Umbilical cord (tissue), 2 donors: ENCODE results near the gene APOBEC3C. TPM values are rescaled to one million over a fixed set of nuclear protein-coding genes. Genes with fewer than 3 reads are reported as not detected.
"Not testable (repeated sequence)": the region's sequence is repeated elsewhere in the genome, so short reads cannot be mapped to it uniquely, and the experiment has no call there.

Experiments
- DNase-seq: peaks from one replicate; pipeline ENCODE4 v3.0.0-alpha.2; 2015; ENCODE audit warnings: low spot score
- total RNA-seq: library from RNA; depleted of rRNA; stranded (reverse); fragments of >200 nt; gene quantifications from one replicate; pipeline ENCODE4 v1.2.3, GENCODE V29; 2014; ENCODE audit warnings: low replicate concordance; ENCODE audit not compliant: insufficient read depth

Gene APOBEC3C
- 4.6 TPM for total RNA-seq

- DNase-seq, result peak; percentile 98
Measured at GRCh38 chr22:39013942-39014722, at the start of gene APOBEC3C. TSS of gene APOBEC3C (plus strand) at chr22:39014257. CDS start at chr22:39014363, 106 bp downstream.

DNA sequence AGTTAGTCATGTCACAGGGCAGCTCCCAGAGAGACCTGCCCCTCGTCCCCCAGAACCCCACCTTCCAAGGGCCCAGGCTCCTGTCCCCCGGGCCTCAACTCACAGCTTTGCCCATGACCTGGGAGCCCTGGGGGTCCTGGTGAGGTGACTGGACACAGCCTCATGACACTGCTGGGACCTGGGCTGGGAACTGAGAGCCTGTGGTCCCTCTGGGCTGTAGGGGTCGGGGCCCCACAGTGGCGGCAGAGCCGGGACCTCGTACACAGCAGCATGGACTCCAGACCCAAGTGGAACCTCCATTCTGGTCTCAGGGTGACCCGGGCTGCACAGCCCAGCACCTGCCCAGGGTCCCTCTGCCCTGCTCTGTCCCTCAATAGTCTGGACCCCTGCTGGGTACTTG is 49.8 kb upstream of the APOBEC3C start:
- no peak for DNase-seq

GRCh38 chr22:38964989-38965388 is 49.1 kb upstream of the APOBEC3C start:
- DNase-seq, result no peak

GRCh38 chr22:38965614-38966379 is 48.3 kb upstream of the APOBEC3C start:
- no peak for DNase-seq

DNA sequence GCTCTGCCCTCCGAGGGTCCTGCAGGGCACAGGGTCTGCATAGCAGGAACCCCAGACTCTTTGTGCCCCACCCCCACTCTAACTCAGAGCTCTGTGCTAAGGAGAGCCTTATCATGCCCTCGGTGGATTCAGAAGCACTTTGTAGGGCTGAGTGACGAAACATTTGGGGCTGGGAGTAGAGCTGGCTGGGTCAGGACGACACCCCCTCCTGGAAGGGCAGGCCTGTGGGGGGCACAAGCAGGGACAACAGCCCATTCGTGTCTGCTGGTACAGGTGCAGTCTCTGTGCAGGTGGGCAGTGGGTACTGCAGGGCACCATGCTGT is 47.7 kb upstream of the APOBEC3C start:
- no peak for DNase-seq

GRCh38 chr22:38966942-38967341 is 47.1 kb upstream of the APOBEC3C start:
- no peak for DNase-seq

DNA sequence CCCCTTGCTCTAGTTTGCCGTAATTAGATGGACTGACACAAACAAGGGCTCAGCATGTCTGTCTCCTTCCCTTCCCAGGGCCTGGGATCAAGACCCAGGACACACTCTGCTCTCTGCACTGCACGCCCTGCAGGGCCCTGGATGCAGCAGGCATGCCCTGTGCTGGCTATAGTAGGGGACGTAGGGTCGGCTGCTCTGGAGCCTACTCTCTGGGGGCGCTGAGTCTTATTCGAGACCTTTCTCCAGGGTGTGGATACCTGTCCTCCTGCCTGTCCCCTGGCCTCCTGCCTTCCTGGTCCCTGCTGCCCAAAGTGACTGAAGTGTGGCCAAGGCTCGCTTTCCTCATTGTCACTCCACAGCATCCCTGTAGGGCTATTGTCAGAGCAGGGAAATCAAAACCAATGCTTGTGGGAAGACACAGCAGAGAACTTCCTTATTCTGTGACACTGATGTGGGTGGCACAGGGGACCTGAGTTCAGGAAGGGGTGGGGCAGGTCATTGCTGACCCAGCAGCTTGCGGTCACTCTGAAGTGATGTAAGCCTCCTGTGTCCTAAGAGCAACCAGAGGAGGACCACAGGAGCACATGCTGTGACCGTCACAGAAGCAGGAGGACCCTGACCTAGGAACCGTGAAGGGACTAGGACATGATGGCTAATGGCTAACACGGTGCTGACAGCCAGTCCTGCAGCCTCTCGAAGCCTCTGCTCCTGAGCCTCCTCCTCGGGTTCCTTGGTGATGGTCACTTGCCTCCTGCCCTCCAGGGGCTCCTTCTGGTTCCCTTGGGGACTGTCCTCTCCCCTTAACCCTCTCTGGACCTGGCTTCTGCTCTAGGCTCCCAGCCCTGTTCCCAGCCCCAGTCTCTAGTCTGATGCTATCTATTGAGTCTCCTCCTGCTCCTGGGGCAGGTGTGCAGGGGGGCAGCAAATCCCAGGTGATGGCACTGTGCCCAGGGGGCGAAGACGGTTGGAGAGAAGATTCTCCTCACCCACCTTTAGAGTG is 46.3 kb upstream of the APOBEC3C start:
- DNase-seq, result no peak

- DNase-seq, result no peak
Measured at GRCh38 chr22:38968801-38969200, 45.3 kb upstream of the APOBEC3C start.

- no peak for DNase-seq
Measured at GRCh38 chr22:38970551-38970950, 43.5 kb upstream of the APOBEC3C start.

- no peak for DNase-seq
Measured at GRCh38 chr22:38971202-38971601, 42.9 kb upstream of the APOBEC3C start.

DNA sequence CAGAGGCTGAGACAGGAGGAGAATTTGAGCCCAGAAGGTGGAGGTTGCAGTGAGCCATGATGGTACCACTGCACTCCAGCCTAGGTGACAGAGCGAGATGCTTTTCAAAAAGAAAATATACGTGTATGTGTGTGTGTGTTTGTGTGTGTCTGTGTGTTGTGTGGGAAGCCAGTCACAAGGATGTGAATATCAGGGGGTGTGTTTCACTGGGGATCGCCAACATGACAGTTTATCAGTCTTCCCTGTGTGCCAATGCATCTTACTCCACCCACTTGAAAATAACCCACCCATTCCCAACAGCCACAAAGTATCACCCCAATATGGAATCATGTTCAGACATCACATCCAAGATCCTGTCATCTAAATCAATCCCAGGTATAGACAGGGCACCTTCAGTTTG is 42.3 kb upstream of the APOBEC3C start:
- DNase-seq, result no peak

DNA sequence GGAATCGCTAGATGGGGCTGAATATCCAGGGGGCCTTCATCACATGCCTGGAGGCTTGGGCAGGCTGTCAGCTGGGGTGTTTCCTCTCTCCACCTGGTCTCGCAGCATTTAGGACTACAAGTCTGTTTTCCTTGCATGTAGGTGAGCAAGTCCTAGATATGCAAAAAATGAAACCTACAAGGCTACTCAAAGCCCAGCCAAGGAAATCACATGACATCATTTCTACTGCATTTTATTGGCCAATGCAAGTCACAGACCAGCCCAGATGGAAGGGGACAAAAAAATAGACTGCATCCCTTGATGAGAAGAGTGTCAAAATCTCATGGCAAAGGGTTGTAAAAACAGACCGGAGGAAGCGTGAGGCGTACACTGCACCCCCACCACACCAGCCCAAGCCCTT is 41.5 kb upstream of the APOBEC3C start:
- no peak for DNase-seq

DNA sequence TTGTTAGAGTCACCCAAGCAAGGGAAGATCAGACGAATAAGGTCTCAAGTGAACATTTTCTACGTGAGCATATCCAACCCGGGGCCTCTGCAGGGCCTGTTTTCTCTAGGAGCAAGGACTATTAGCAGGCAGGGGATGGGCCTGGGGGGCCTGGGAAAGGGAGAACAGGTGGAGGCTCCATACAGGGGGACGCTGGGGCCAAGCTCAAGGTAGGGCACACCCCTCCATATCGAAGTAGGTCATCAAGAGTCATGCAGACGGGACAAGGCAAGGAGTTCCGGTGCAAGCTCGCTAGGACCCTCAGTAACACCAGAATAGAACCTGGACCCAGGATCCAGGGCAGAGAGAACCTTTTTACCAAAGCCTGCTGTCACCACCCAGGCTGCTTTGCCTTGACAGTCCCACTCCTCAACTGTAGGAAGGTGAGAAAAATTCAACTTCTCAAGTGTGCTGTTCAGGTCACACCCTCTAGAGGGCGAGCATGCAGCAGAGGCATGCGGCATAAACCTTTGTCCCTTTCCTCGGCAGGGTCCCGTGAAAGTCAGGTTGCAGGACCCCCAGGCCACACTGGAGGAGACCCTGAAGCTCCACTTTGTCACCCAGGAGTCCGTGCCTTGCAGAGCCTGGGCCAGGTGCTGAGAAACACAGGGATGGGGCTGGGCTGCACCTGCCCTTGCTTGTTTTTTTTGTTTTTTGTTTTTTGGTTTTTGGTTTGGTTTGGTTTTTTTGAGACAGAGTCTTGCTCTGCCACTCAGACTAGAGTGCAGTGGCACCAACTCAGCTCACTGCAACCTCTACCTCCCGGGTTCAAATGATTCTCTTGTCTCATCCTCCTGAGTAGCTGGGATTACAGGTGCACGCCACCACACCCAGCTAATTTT is 40.5 kb upstream of the APOBEC3C start:
- DNase-seq, result no peak

DNA sequence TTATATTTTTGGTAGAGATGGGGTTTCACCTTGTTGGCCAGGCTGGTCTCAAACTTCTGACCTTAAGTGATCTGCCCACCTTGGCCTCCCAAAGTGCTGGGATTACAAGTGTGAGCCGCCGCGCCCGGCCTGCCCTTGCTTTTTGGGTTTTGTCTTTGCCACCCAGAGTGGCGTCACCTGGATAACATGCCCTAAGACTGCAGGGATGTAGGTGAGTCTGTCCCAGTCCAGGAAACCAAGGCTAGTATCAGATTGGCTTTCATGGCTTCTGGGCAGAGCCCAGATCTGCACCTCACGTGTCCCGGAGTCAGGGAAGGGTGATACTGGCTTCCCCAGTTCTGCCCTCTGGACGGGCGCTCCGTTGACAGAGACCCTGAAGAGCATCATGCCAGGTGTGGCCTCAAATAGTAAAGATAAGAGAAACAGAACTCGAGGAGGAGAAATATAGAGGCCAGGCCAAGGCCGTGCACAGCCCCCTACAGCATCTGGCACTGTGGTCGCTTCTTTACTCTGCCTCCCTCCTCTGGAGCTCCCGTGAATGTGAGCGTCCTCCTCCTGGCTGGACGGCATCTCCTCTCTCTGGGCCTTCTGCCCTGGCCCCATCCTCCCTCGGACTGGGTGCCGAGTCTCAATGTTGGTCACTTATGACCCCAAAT is 39.8 kb upstream of the APOBEC3C start:
- no peak for DNase-seq

DNA sequence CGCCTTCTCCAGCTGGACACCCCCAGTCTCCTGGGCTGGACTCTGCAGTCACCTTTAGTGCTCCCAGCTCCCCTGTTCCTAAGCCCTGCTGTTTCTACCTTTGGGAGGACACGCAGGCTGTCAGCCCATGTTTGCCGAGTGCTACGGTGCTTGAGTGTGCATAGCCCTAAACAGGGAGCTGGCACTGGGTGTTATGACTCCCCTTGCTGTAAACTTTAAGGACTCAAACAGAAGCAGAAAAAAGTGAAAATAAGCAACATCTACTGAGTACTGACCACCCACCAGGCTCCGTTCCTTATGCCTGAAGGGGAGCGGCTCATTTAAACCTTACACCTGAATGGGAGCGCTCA is 39.3 kb upstream of the APOBEC3C start:
- DNase-seq, result no peak

GRCh38 chr22:38977289-38977688 is 36.8 kb upstream of the APOBEC3C start:
- DNase-seq, result not testable (repeated sequence)

- not testable (repeated sequence) for DNase-seq
Measured at GRCh38 chr22:38980587-38980986, 33.5 kb upstream of the APOBEC3C start.

- DNase-seq, result peak; percentile 57
Measured at GRCh38 chr22:38981005-38981991, 32.8 kb upstream of the APOBEC3C start.
